Trophoblast cell (in vitro differentiated cells and primary cell): ENCODE results near the gene PANK4.

Experiments used
- DNase-seq, 2 donors: peaks; one replicate each; pipeline ENCODE4 v3.0.0-alpha.2; 2016
- H2AFZ ChIP-seq: 2 replicates; pipeline ENCODE4 v1.6.1; 2013; ENCODE audit warnings: low read length, moderate library complexity, mild to moderate bottlenecking; ENCODE audit not compliant: insufficient read depth, poor library complexity
- H2AK5ac ChIP-seq: 2 replicates; pipeline ENCODE4 v1.6.1; 2013; ENCODE audit warnings: mild to moderate bottlenecking, low read length
- H2BK120ac ChIP-seq: 2 replicates; pipeline ENCODE4 v1.6.1; 2013; ENCODE audit warnings: low read length, mild to moderate bottlenecking, moderate library complexity; ENCODE audit not compliant: insufficient read depth, poor library complexity
- H2BK12ac ChIP-seq: 2 replicates; pipeline ENCODE4 v1.6.1; 2013; ENCODE audit warnings: mild to moderate bottlenecking, low read length, moderate library complexity
- H2BK5ac ChIP-seq: 2 replicates; pipeline ENCODE4 v1.6.1; 2013; ENCODE audit warnings: low read length, low read depth, moderate library complexity, mild to moderate bottlenecking; ENCODE audit not compliant: poor library complexity
- H3K14ac ChIP-seq: 2 replicates; pipeline ENCODE4 v1.6.1; 2013; ENCODE audit warnings: mild to moderate bottlenecking, low read length
- H3K18ac ChIP-seq: 2 replicates; pipeline ENCODE4 v1.6.1; 2013; ENCODE audit warnings: mild to moderate bottlenecking, low read length
- H3K23ac ChIP-seq: 2 replicates; pipeline ENCODE4 v1.6.1; 2013; ENCODE audit warnings: low read length
- H3K27ac ChIP-seq: 2 replicates; pipeline ENCODE4 v1.5.1; 2013; ENCODE audit warnings: low read depth, mild to moderate bottlenecking, inconsistent platforms, low read length, moderate library complexity
- H3K27me3 ChIP-seq: 2 replicates; pipeline ENCODE4 v1.6.1; 2013; ENCODE audit warnings: inconsistent platforms, mild to moderate bottlenecking, low read length, moderate library complexity; ENCODE audit not compliant: insufficient read depth
- H3K36me3 ChIP-seq, 2 experiments: 1 replicate in 1 of 2; 2 replicates in 1 of 2; pipeline ENCODE4 v1.6.1; 2013; ENCODE audit warnings: low read length in 2 of 2, mild to moderate bottlenecking in 2 of 2, moderate library complexity in 1 of 2; ENCODE audit not compliant: insufficient read depth in 2 of 2, control insufficient read depth in 1 of 2
- H3K4ac ChIP-seq: 2 replicates; pipeline ENCODE4 v1.6.1; 2013; ENCODE audit warnings: low read depth, mild to moderate bottlenecking, low read length, moderate library complexity
- H3K4me1 ChIP-seq, 2 experiments: 1 replicate in 1 of 2; 2 replicates in 1 of 2; pipeline ENCODE4 v1.6.1; 2013; ENCODE audit warnings: low read length in 2 of 2, mild to moderate bottlenecking in 2 of 2, moderate library complexity in 1 of 2; ENCODE audit not compliant: insufficient read depth in 2 of 2, control insufficient read depth in 1 of 2
- H3K4me2 ChIP-seq: 2 replicates; pipeline ENCODE4 v1.6.1; 2013; ENCODE audit warnings: inconsistent platforms, mild to moderate bottlenecking, low read length, moderate library complexity
- H3K4me3 ChIP-seq: 2 replicates; pipeline ENCODE4 v1.5.1; 2013; ENCODE audit warnings: mild to moderate bottlenecking, low read depth, low read length, inconsistent platforms
- H3K79me1 ChIP-seq: one replicate; pipeline ENCODE4 v1.6.1; 2013; ENCODE audit warnings: low read length
- H3K79me2 ChIP-seq: 2 replicates; pipeline ENCODE4 v1.6.1; 2013; ENCODE audit warnings: low read length, mild to moderate bottlenecking; ENCODE audit not compliant: control insufficient read depth, insufficient read depth, poor library complexity
- H3K9ac ChIP-seq: 2 replicates; pipeline ENCODE4 v1.6.1; 2013; ENCODE audit warnings: mild to moderate bottlenecking, low read length
- H3K9me3 ChIP-seq: 2 replicates; pipeline ENCODE4 v1.6.1; 2013; ENCODE audit warnings: low read depth, mild to moderate bottlenecking, control low read depth, inconsistent platforms, low read length; ENCODE audit not compliant: insufficient read depth
- H4K12ac ChIP-seq: 2 replicates; pipeline ENCODE4 v1.6.1; 2013; ENCODE audit warnings: low read depth, mild to moderate bottlenecking, low read length, moderate library complexity
- H4K8ac ChIP-seq: 2 replicates; pipeline ENCODE4 v1.6.1; 2013; ENCODE audit warnings: low read depth, mild to moderate bottlenecking, low read length, moderate library complexity
- H4K91ac ChIP-seq: one replicate; pipeline ENCODE4 v1.6.1; 2013; ENCODE audit warnings: low read depth, mild to moderate bottlenecking, low read length, moderate library complexity
- WGBS: extraction: QIAGEN DNeasy Blood & Tissue Kit; methylation state at CpG from one replicate; pipeline ENCODE4 v1.1.7; 2013; ENCODE audit warnings: missing lambda C conversion rate; ENCODE audit not compliant: insufficient read length, insufficient coverage; ENCODE audit errors: extremely low coverage; 5-methylcytosine and 5-hydroxymethylcytosine counted together

Gene PANK4

DNA sequence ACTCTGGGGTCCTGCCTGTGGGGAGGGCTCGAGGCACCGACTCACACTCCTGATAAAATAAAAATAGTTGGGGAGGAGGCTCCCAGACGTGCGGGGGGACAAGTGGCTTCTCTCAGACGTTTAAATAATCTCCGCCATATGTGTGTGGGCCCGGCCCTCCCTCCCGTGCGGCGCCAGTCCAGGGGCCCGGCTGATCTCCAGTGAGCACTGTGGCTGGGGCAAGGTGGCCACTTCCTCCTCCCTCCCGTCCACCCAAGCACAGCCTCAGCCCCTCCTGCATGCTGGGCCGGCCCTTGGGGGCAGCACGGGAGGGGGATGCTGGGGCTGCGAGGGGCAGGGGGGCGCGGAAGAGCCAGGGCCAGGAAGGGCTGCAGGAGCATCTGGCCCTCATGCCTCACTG is 54.3 kb downstream of the PANK4 start:
- H4K8ac ChIP-seq, result no peak overlapping the region
- H2BK12ac ChIP-seq, result no peak overlapping the region
- no peaks in the 10 kb centered on the region for H3K4me1 ChIP-seq
- H3K27me3 ChIP-seq, result no peaks in the 10 kb centered on the region
- H3K9ac ChIP-seq, result no peak overlapping the region
- H3K4me2 ChIP-seq, result no peak overlapping the region
- no peak overlapping the region for H3K23ac ChIP-seq
- no peaks in the 10 kb centered on the region for H3K36me3 ChIP-seq
- H3K79me1 ChIP-seq, result no peaks in the 10 kb centered on the region
- no peak overlapping the region for H4K91ac ChIP-seq
- H3K4me3 ChIP-seq, result no peak overlapping the region
- no peak overlapping the region for H3K4ac ChIP-seq
- H2BK120ac ChIP-seq, result no peak overlapping the region
- no peak overlapping the region for H4K12ac ChIP-seq
- no peak overlapping the region for H2AK5ac ChIP-seq
- H2AFZ ChIP-seq, result no peak overlapping the region
- no peak overlapping the region for H3K14ac ChIP-seq
- H3K9me3 ChIP-seq, result no peaks in the 10 kb centered on the region
- H3K18ac ChIP-seq, result no peak overlapping the region
- no peaks in the 10 kb centered on the region for H3K79me2 ChIP-seq
- DNase-seq, result no peak
- WGBS, result no CpG with 5 or more reads among the region's 17 CpGs
- no peak overlapping the region for H2BK5ac ChIP-seq
- no peak overlapping the region for H3K27ac ChIP-seq

DNA sequence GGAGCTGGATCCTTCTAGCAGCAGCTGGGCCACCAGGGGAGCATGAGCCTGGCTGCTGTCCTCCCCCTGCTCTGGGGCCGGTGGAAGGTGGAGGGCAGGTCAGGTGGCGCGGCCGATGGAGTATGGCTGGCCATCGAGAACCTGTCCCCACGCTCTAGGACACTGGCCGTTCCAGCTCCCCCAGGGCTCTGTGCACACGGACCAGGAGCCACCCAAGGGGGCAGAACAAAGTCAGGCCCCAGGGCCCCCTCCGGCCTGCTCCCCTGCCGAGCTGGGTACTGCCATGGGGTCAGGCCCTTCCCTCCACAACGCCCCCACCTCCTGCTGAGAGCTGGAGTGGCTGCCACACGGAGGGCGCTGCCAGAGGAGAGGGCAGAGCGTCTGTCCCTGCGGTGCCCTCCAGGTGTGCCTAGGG is 54.8 kb downstream of the PANK4 start:
- H3K4ac ChIP-seq, result no peak overlapping the region
- no peak overlapping the region for H2BK5ac ChIP-seq
- H2BK12ac ChIP-seq, result no peak overlapping the region
- H3K9ac ChIP-seq, result no peak overlapping the region
- no peak overlapping the region for H3K23ac ChIP-seq
- H2AFZ ChIP-seq, result no peak overlapping the region
- H3K79me1 ChIP-seq, result no peaks in the 10 kb centered on the region
- H4K8ac ChIP-seq, result no peak overlapping the region
- H3K4me3 ChIP-seq, result no peak overlapping the region
- DNase-seq, result no peak
- H3K36me3 ChIP-seq, result no peaks in the 10 kb centered on the region
- WGBS, result no CpG with 5 or more reads among the region's 15 CpGs
- no peak overlapping the region for H2BK120ac ChIP-seq
- no peaks in the 10 kb centered on the region for H3K9me3 ChIP-seq
- H2AK5ac ChIP-seq, result no peak overlapping the region
- no peaks in the 10 kb centered on the region for H3K4me1 ChIP-seq
- no peaks in the 10 kb centered on the region for H3K79me2 ChIP-seq
- H3K18ac ChIP-seq, result no peak overlapping the region
- no peak overlapping the region for H4K12ac ChIP-seq
- no peak overlapping the region for H3K27ac ChIP-seq
- H4K91ac ChIP-seq, result no peak overlapping the region
- no peaks in the 10 kb centered on the region for H3K27me3 ChIP-seq
- H3K4me2 ChIP-seq, result no peak overlapping the region
- no peak overlapping the region for H3K14ac ChIP-seq

GRCh38 chr1:2471159-2471471 is 55.3 kb downstream of the PANK4 start:
- H3K14ac ChIP-seq, result no peak overlapping the region
- H3K4ac ChIP-seq, result no peak overlapping the region
- no peak overlapping the region for H3K4me3 ChIP-seq
- no peak overlapping the region for H3K4me2 ChIP-seq
- H2BK120ac ChIP-seq, result no peak overlapping the region
- no peaks in the 10 kb centered on the region for H3K79me1 ChIP-seq
- no peak overlapping the region for H2BK12ac ChIP-seq
- H4K12ac ChIP-seq, result no peak overlapping the region
- H3K36me3 ChIP-seq, result no peaks in the 10 kb centered on the region
- no peak overlapping the region for H4K8ac ChIP-seq
- H3K23ac ChIP-seq, result no peak overlapping the region
- no peaks in the 10 kb centered on the region for H3K79me2 ChIP-seq
- H2AK5ac ChIP-seq, result no peak overlapping the region
- no peaks in the 10 kb centered on the region for H3K9me3 ChIP-seq
- no peak for DNase-seq
- no peak overlapping the region for H3K9ac ChIP-seq
- WGBS, result no CpG with 5 or more reads among the region's 7 CpGs
- H4K91ac ChIP-seq, result no peak overlapping the region
- no peak overlapping the region for H3K18ac ChIP-seq
- H3K4me1 ChIP-seq, result no peaks in the 10 kb centered on the region
- no peak overlapping the region for H2AFZ ChIP-seq
- H3K27me3 ChIP-seq, result no peaks in the 10 kb centered on the region
- H2BK5ac ChIP-seq, result no peak overlapping the region
- H3K27ac ChIP-seq, result no peak overlapping the region

DNA sequence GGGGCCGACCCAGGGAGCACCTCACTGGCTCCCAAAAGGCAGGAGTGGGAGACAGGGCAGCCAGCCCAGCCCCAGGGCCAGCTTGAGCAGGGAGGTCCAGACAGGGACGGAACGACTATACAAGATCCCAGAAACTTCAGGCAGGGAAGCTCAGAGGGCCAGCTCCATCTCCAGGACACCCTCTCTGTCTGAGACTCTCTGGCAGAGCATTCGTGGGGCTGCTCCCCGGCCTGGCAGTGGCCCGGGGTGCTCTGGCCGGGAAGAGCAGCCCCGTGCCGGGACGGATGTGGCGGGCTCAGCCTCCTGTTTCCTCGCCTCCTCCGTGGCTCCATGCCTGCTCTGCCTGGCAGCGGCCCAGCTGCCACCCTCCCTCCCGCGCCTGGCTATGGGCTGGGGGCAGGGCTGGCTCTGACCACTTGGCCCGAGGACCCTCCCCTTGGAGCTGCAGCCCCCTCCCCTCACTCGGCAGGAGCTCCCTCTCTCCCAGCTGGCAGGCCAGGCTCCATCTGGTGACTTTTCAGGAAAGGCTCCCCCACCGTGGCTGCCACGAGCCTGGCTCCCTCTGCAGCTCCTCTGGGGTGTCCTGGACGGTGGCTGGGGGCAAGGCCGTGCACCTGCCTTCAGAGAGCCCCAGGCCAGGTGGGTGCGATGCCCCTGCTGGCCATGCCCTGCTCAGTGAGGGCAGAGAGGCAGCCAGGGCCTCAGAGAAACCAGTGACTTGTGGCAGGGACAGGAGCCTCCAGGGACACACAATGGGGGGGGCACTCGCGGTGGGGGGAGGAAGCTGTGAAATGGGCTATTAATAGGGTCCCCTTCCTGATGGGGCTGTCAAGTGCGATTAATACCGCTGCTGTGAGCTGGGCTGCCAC is 55.9 kb downstream of the PANK4 start:
- no peak for DNase-seq
- Histone ChIP-seq H2BK120ac (no peak overlapping the region), H2AFZ (no peak overlapping the region), H3K36me3 (no peaks in the 10 kb centered on the region), H3K4me1 (no peaks in the 10 kb centered on the region), H3K14ac (no peak overlapping the region), H2BK5ac (no peak overlapping the region), H4K8ac (no peak overlapping the region), H3K9ac (no peak overlapping the region), H3K79me2 (no peaks in the 10 kb centered on the region), H2AK5ac (no peak overlapping the region), H3K27ac (no peak overlapping the region), H3K4ac (no peak overlapping the region), H3K4me2 (no peak overlapping the region), H3K18ac (no peak overlapping the region), H3K9me3 (no peaks in the 10 kb centered on the region), H3K27me3 (no peaks in the 10 kb centered on the region), H3K4me3 (no peak overlapping the region), H2BK12ac (no peak overlapping the region), H4K12ac (no peak overlapping the region), H4K91ac (no peak overlapping the region), H3K23ac (no peak overlapping the region), H3K79me1 (no peaks in the 10 kb centered on the region)
- no CpG with 5 or more reads among the region's 27 CpGs for WGBS
